Lower leg skin (tissue), 4 donors: Measurements from ENCODE around the gene TRANK1. TPM values are rescaled to one million over a fixed set of nuclear protein-coding genes. Genes with fewer than 3 reads are reported as not detected.

Experiments used
- DNase-seq, 2 donors: peaks; one replicate each; pipeline ENCODE4 v3.0.0-alpha.2; 2019; ENCODE audit warnings: low spot score in 2 of 2
- H3K4me3 ChIP-seq: fragments of 200-600 bp; sonication (generic); 2 replicates; pipeline ENCODE4 v1.5.1; 2017; ENCODE audit warnings: mild to moderate bottlenecking, low read depth; ENCODE audit not compliant: poor library complexity, severe bottlenecking
- POLR2A ChIP-seq, 2 donors: fragments of 450-650 bp; IDR thresholded peaks; one replicate each; pipeline ENCODE4 v1.6.1; 2016 to 2017; ENCODE audit warnings: antibody characterized with exemption in 2 of 2, mild to moderate bottlenecking in 1 of 2, moderate library complexity in 1 of 2
- WGBS, 2 donors: methylation state at CpG; one replicate each; pipeline ENCODE4 v1.1.5; 2018; 5-methylcytosine and 5-hydroxymethylcytosine counted together
- intact Hi-C: fragments of 100-400 bp; cut with DNase I; formaldehyde crosslinking; loops from one replicate; pipeline ENCODE4 v1.15.0; 2023; ENCODE audit warnings: low total_unique reads
- total RNA-seq, 4 donors: library from RNA; depleted of rRNA; stranded (reverse); fragments of >200 nt; gene quantifications; one replicate each; pipeline ENCODE4 v1.1.0, GENCODE V29; 2016
- TF ChIP-seq, protein P1 (sequence below), 3 donors: fragments of 450-650 bp; IDR thresholded peaks; one replicate each; pipeline ENCODE4 v1.5.1; 2016; ENCODE audit warnings: antibody characterized with exemption in 3 of 3, mild to moderate bottlenecking in 3 of 3, moderate library complexity in 2 of 3

Gene TRANK1
- total RNA-seq, 4 donors from 2014 or later, result 2.6 to 5.1 (median 3.3) TPM

DNA sequence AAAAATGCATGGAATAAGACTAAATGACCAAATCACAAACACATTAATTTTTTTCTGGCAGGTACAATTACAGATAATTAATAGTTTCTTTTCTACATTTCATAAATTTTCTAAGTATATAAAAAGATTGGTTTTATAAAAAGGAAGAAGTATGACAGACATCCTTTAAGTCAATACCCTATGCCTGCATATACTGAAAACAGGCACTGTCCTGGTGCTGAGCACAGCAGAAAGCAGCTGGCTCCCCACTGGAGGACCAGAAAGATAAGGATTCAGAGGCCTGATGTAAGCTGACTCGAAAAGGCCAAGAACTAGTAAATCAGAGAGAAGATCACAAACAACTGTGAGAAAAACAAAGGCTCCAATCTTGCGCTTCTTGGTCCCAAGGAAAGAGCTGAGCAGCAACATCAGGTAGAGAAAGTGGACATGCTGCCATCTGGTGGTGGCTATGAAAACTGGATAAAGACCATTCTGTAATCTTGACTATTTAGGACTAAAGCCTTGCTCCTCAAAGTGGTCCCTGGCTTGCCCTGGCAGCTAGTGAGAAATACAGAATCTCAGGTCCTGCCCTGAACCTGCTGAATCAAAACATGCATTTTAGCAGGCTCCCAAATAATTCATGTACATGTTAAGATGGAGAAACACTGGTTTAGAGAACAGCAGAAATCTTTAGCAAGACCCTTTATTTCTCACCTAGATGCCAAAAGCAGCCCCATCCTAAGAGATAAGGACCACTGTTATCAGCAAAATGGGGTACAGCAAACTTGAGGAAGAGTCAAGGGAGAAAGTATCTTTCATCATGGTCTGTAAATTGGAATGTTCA, 76.0 kb downstream of the TRANK1 start:
- intact Hi-C loops, result loop anchor here (5.0 kb wide), 1 partner anchor 142 kb away; no protein-coding TSS in a partner anchor
- H3K4me3 ChIP-seq, result no peak overlapping the region
- WGBS, 2 donors, result 21 to 24% methylated on average over 2 of the region's 2 CpGs
- peak in 1 of 2 donors; percentile 53 for DNase-seq
- no peak for TF ChIP-seq POLR2A (IDR thresholded peaks at IDR 0.05)
- TF ChIP-seq, protein P1, sequence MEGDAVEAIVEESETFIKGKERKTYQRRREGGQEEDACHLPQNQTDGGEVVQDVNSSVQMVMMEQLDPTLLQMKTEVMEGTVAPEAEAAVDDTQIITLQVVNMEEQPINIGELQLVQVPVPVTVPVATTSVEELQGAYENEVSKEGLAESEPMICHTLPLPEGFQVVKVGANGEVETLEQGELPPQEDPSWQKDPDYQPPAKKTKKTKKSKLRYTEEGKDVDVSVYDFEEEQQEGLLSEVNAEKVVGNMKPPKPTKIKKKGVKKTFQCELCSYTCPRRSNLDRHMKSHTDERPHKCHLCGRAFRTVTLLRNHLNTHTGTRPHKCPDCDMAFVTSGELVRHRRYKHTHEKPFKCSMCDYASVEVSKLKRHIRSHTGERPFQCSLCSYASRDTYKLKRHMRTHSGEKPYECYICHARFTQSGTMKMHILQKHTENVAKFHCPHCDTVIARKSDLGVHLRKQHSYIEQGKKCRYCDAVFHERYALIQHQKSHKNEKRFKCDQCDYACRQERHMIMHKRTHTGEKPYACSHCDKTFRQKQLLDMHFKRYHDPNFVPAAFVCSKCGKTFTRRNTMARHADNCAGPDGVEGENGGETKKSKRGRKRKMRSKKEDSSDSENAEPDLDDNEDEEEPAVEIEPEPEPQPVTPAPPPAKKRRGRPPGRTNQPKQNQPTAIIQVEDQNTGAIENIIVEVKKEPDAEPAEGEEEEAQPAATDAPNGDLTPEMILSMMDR (IDR thresholded peaks at IDR 0.05), result peak in 1 of 3 donors; percentile 43

DNA sequence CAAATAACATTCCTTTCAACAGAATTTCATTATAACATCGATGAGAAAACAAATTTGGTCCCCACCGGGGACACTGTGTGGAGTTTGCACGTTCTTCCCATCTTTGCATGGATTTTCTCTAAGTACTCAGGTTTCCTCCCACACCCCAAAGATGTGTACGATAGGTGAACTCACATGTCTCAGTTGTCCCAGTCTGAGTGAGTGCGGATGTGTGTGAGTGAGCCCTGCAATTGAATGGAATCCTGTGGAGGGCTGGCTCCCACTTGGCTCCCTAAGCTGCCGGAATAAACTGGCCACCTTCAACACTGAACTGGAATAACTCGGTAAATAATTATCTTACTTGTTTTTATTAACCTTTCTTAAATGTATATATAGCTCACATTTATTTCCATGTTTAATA, 77.0 kb downstream of the TRANK1 start:
- H3K4me3 ChIP-seq, result no peak overlapping the region
- DNase-seq, result no peak
- TF ChIP-seq, protein P1 (IDR thresholded peaks at IDR 0.05), result no peak
- TF ChIP-seq POLR2A (IDR thresholded peaks at IDR 0.05), result no peak
- intact Hi-C loops, result loop anchor here (5.0 kb wide), 1 partner anchor 141 kb away; no protein-coding TSS in a partner anchor
- WGBS, 2 donors, result 86 to 89% methylated on average over 7 of the region's 7 CpGs

DNA sequence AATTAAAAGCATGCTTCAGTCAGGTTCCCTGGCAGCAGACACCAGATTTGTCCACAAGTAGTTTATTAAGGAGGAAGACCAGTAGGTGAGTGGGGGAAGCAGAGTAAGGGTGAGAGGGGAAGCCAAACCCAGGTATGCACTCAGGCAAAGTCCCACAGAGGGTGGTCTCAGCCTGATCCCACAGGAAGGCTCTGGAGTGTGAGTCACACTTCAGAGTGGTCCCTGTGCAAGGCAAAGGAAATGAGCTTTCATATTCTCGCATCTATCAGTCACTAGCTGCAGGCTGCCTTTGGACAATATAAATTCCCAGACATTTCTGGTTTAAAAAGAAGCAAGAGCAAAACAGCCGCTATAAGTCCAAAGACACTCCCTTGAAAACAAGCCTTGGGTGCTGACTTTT, 78.5 kb downstream of the TRANK1 start:
- no peak overlapping the region for H3K4me3 ChIP-seq
- no peak for DNase-seq
- TF ChIP-seq, protein P1 (IDR thresholded peaks at IDR 0.05), result no peak
- TF ChIP-seq POLR2A (IDR thresholded peaks at IDR 0.05), result no peak
- intact Hi-C loops, result loop anchor here (5.0 kb wide), 1 partner anchor 139 kb away; no protein-coding TSS in a partner anchor
- 80 to 87% methylated on average over 2 of the region's 2 CpGs for WGBS, 2 donors

DNA sequence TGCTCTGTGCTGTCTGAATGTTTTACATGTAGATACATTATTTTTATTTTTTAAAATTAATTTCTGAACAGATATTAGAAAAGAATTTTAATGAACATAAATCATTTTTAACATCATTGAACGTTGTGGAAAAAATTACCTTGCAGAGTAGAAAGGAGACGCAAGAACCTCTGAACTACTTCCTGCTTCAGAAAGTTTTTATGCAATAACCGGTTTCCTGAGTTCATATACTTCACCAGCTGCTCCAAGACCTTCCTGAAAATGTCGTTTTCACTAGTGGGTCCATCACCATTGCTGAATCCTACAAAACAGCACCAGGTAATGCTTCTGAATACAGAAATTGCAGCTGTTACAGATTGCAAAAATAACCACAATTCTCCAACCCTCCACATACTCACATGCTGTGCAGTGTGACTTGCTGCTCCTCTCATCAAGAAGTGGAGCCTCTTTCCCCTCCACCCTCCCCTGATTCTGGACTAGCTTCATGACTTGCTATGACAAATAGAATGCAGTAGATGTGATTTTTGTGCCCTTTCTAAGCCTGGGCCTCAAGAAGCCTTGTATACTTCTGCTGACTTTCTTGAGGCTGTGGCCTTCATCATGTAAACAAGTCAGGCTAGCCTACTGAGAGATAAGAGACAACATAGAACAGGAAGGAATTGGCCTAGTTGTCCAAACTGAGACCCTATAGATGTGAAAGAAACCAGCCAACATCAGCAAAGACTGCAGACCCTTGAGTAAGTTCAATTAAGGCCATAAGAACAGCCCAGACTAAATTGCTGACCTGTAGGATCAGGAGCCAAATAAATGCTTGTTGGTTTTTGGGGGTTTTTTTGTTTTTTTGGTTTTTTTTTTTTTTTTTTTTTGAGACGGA, 80.4 kb downstream of the TRANK1 start:
- WGBS, 2 donors, result 75 to 77% methylated on average over 5 of the region's 5 CpGs
- intact Hi-C loops, result loop anchor here (5.0 kb wide), 1 partner anchor 137 kb away; no protein-coding TSS in a partner anchor

DNA sequence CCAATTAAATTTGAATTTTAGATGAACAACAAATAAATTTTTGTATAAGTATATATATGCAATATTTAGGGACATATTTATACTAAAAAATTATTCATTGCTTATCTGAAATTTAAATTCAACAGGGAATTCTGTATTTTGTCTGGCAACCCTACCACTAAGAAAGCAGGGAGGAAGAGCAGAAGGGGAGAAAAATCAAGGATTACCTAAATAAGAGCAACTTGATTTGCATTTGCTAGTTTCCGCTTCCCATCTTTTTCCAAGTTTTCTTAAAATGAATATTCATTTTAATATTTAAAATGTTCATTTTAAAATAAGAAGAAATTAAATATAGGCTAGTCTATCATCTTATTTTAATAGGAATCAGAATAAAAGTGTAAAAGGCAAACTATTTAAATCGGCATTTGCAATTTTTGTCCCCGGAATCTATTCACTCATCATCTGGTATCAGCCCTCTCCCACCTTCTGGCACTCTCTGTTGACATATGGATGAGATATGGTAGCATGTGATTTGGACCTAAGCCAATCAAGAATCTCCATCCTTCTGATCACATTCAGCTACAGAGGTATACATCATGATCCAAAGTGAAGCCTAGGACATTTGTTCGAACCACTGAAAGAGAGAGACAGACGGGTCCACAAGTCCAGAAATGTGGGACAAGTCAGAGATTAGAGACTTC, 82.6 kb downstream of the TRANK1 start:
- H3K4me3 ChIP-seq, result no peak overlapping the region
- no peak for TF ChIP-seq POLR2A (IDR thresholded peaks at IDR 0.05)
- TF ChIP-seq, protein P1 (IDR thresholded peaks at IDR 0.05), result no peak
- DNase-seq, result no peak
- intact Hi-C loops, result no loop called here
- WGBS, 2 donors, result 96 to 97% methylated on average over 5 of the region's 5 CpGs

More for the DNA sequence above, 80.4 kb downstream of the TRANK1 start:
- H3K4me3 ChIP-seq, result no peak overlapping the region
- no peak for TF ChIP-seq POLR2A (IDR thresholded peaks at IDR 0.05)
- TF ChIP-seq, protein P1 (IDR thresholded peaks at IDR 0.05), result no peak
- no peak for DNase-seq
